ENCODE data around the gene MAP3K14. TPM values are rescaled to one million over a fixed set of nuclear protein-coding genes. Genes with fewer than 3 reads are reported as not detected.

The MAP3K14 gene
- total and polyA plus RNA-seq, 2 of the 4 experiments (the other 2 are of a cell fraction) = 4.1 to 21.7 TPM

DNA sequence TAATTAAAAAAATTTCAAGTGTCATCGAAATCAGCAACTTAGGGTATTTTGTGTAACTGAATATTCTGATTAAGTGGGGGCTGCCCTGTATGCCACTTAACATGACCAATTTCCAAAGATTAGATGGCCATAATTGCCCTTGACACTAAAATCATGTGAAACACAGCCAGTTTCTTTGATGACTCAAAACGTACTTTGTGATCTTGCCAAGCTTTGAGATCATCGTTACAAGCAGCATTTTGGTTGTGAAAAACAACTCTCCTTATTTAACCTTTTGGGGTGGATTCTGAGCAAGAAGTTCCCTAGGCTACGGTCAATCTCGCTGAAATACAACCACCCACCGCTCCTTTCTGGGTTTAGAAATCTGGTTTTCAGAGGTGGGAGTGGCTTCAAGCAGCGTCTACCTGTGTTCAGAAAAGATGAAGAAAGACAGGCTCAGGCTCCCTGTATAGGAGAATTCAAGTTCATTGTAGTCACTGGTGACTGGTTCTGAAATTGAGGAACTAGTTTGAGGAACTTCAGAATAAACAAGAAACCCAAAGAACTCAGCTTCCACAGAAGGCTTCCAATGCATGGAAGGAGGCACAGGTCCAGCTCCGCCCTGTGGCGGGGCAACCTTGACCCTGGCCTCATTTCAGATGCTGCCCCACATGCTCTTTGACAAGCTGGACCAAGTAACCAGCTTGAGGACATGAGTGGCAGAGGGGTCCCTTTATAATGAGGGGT lies 9.4 kb downstream of the MAP3K14 start (continued):
- TF ChIP-seq BHLHE40 (IDR thresholded peaks at IDR 0.05; ENCODE audit: low read depth, low read length) = no peak

DNA sequence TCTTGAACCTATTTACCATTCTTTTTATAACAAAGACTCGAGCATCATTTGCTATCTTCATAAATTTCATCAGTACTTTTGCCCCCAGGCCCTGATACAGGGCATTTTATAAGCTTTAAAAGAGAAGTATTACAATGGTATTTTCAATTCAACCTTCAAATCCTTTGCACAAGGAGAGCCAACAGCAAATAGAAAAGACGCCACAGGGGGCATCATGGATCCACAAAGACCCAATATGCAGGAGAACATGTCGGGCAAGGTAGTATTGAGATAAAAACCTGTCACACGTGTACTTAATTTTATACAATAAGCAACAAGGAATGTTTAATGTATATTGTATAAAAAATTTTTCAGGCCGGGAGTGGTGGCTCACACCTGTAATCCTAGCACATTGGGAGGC lies 10.2 kb downstream of the MAP3K14 start:
- Histone ChIP-seq H3K36me3 (ENCODE audit: control insufficient read depth, insufficient read depth, low read length) (peaks cover 8% of the 10 kb centered on the region), H3K4me3 (ENCODE audit: insufficient read depth, low read depth, low read length) (no peak overlapping the region), H2BK20ac (ENCODE audit: low read depth, low read length) (no peak overlapping the region), H2BK15ac (ENCODE audit: low read depth, low read length) (no peak overlapping the region), H3K27ac (ENCODE audit: insufficient read depth, low read length) (no peak overlapping the region), H4K91ac (ENCODE audit: insufficient read depth, low read depth, low read length) (no peak overlapping the region), H2BK5ac (ENCODE audit: low read depth, low read length, poor library complexity, severe bottlenecking) (no peak overlapping the region), H3K23ac (ENCODE audit: low read depth, low read length) (no peak overlapping the region), H3K9ac (ENCODE audit: low read depth, low read length) (no peak overlapping the region), H4K5ac (ENCODE audit: low read depth, low read length) (no peak overlapping the region), H3K4ac (ENCODE audit: low read depth, low read length) (no peak overlapping the region), H3K56ac (ENCODE audit: extremely low read depth, insufficient read depth, low read length) (no peak overlapping the region), H2BK120ac (ENCODE audit: low read depth, low read length) (no peak overlapping the region), H3K14ac (replicated peaks; ENCODE audit: low read depth, low read length) (no peak overlapping the region), H3K4me1 (ENCODE audit: control insufficient read depth, insufficient read depth, low read length) (peaks cover 33% of the 10 kb centered on the region), H3K4me2 (ENCODE audit: low read depth, low read length) (no peak overlapping the region), H3K79me1 (ENCODE audit: low read depth in 1 of 2, low read length in 2 of 2) (peaks cover 47 to 85% of the 10 kb centered on the region in 2 experiments), H3K9me3 (ENCODE audit: control insufficient read depth, insufficient read depth, low read length) (no peaks in the 10 kb centered on the region), H2AFZ (replicated peaks; ENCODE audit: low read length, poor library complexity) (no peak overlapping the region), H2AK9ac (replicated peaks; ENCODE audit: low read depth, low read length, poor library complexity) (no peak overlapping the region), H3K27me3 (ENCODE audit: control insufficient read depth, insufficient read depth, low read length) (no peaks in the 10 kb centered on the region), H4K8ac (ENCODE audit: low read depth in 2 of 2, low read length in 2 of 2) (no peak overlapping the region), H3K9me1 (ENCODE audit: insufficient read depth, low read length) (peaks cover 39% of the 10 kb centered on the region), H2AK5ac (ENCODE audit: low read depth, low read length) (no peak overlapping the region), H3K18ac (ENCODE audit: low read depth, low read length) (no peak overlapping the region), H4K20me1 (ENCODE audit: insufficient read depth, low read length) (peaks cover 59% of the 10 kb centered on the region)
- TF ChIP-seq CEBPB (IDR thresholded peaks at IDR 0.05; ENCODE audit: low read depth, low read length) (no peak), RCOR1 (IDR thresholded peaks at IDR 0.05; ENCODE audit: insufficient replicate concordance, low read length) (no peak), MAZ (IDR thresholded peaks at IDR 0.05; ENCODE audit: borderline replicate concordance, low read depth, low read length) (no peak), MAFK (IDR thresholded peaks at IDR 0.05; ENCODE audit: low read depth, low read length) (no peak), POLR2A (IDR thresholded peaks at IDR 0.05; ENCODE audit: low read depth, low read length) (no peak), RAD21 (IDR thresholded peaks at IDR 0.05; ENCODE audit: low read length) (no peak)
- TF ChIP-seq, protein P1, sequence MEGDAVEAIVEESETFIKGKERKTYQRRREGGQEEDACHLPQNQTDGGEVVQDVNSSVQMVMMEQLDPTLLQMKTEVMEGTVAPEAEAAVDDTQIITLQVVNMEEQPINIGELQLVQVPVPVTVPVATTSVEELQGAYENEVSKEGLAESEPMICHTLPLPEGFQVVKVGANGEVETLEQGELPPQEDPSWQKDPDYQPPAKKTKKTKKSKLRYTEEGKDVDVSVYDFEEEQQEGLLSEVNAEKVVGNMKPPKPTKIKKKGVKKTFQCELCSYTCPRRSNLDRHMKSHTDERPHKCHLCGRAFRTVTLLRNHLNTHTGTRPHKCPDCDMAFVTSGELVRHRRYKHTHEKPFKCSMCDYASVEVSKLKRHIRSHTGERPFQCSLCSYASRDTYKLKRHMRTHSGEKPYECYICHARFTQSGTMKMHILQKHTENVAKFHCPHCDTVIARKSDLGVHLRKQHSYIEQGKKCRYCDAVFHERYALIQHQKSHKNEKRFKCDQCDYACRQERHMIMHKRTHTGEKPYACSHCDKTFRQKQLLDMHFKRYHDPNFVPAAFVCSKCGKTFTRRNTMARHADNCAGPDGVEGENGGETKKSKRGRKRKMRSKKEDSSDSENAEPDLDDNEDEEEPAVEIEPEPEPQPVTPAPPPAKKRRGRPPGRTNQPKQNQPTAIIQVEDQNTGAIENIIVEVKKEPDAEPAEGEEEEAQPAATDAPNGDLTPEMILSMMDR (conservative IDR thresholded peaks at IDR 0.05; ENCODE audit: low read depth, low read length) = no peak
- no TSS peak for BruUV-seq (replicated peaks)
- dilution Hi-C loops (cut with HindIII; ENCODE audit: low sequenced_read_pairs, unreplicated experiment) (no loop called here), intact Hi-C loops (cut with micrococcal nuclease) (no loop called here), in situ Hi-C loops (cut with MboI; ENCODE audit: low sequenced_read_pairs) (no loop called here)
- ATAC-seq (ENCODE audit: low read depth) (no peak), DNase-seq (no peak)
- ChIA-PET POLR2A (ENCODE audit: unreplicated experiment) (no interaction called here), CTCF (interaction anchor here (1.0 to 1.4 kb wide), 2 partner anchors 9 kb away, joined by 3 to 4 read pairs; no protein-coding TSS in a partner anchor)
- WGBS, 2 experiments (ENCODE audit: extremely low coverage in 2 of 2, insufficient read length in 1 of 2) = no CpG with 5 or more reads among the region's 5 CpGs
